Pancreas (tissue), 10 donors: ENCODE data around the gene CWC27. TPM values are rescaled to one million over a fixed set of nuclear protein-coding genes. Genes with fewer than 3 reads are reported as not detected.

ENCODE experiments used
- ATAC-seq, 4 donors: fragments of 200-7000 bp; cut with Tn5 transposase; one replicate each; pipeline versions ENCODE4 v1.8.0 to v1.9.1; 2020; ENCODE audit warnings: mild to moderate bottlenecking in 4 of 4, moderate library complexity in 4 of 4
- DNase-seq, 6 donors: peaks; one replicate each; pipeline ENCODE4 v3.0.0-alpha.2; 2020
- FAIRE-seq: peaks from 2 replicates; lab custom pipeline; 2012; peaks lifted over from hg19 to GRCh38; lab: Jason Lieb, UNC
- H3K27ac ChIP-seq, 4 donors: fragments of 200-600 bp; sonication (generic); 1 replicate in 3 of 4; 2 replicates in 1 of 4; pipeline versions ENCODE4 v1.5.0 to v1.8.0; 2020
- H3K27me3 ChIP-seq, 4 donors: fragments of 200-600 bp; one replicate each; pipeline ENCODE4 v1.8.0; 2021
- H3K36me3 ChIP-seq, 3 donors: fragments of 200-600 bp; sonication (generic) in 1 of 3; one replicate each; pipeline versions ENCODE4 v1.5.0 to v1.8.0; 2020 to 2021
- H3K4me1 ChIP-seq, 3 donors: fragments of 200-600 bp; one replicate each; pipeline ENCODE4 v1.8.0; 2021
- H3K4me3 ChIP-seq, 4 donors: fragments of 200-600 bp; sonication (generic) in 2 of 4; one replicate each; pipeline versions ENCODE4 v1.5.0 to v1.8.0; 2020 to 2021
- H3K9me3 ChIP-seq, 4 donors: fragments of 200-600 bp; one replicate each; pipeline ENCODE4 v1.8.0; 2021
- CTCF ChIP-seq, 4 donors: fragments of 200-600 bp; sonication (generic) in 3 of 4; IDR thresholded peaks; one replicate each; pipeline versions ENCODE4 v1.5.0 to v1.8.0; 2021; ENCODE audit warnings: antibody characterized with exemption in 4 of 4
- WGBS, 2 donors: extraction: QIAGEN DNeasy Blood & Tissue Kit; methylation state at CpG; one replicate each; pipeline ENCODE4 v1.1.7; 2013; 5-methylcytosine and 5-hydroxymethylcytosine counted together
- intact Hi-C, 3 donors: fragments of 100-400 bp; cut with DNase I; formaldehyde crosslinking; loops; one replicate each; pipeline versions ENCODE4 v1.11.1 to v1.14.2; 2022
- polyA plus RNA-seq, 2 donors: library from polyadenylated mRNA; stranded (reverse); fragments of 200-250 nt; gene quantifications; one replicate each; pipeline ENCODE4 v1.2.3, GENCODE V29; 2013
- total RNA-seq, 6 donors: library from RNA; stranded (reverse); fragmentation: NEBNext Ultra II Directional in 4 of 6; extraction: Animal tissue kit (Norgen Biotek cat#: 25700) in 4 of 6; gene quantifications; one replicate each; pipeline versions ENCODE4 v1.2.1 to v1.2.4, GENCODE V29; 2021 to 2023
- donor health status: healthy with polysubstance abuse.
- donor health status: DM: no; HTN: no; CAD: no; lungs with moderate emphysema.
- donor health status: DM: no; HTN: no; CAD: no.
- donor health status: control.
- donor health status: control.
- donor health status: Bipolar disorder and iron deficiency.
- donor health status: DM: yes; HTN: yes; CAD: no.
- donor health status: DM: no; HTN: no; CAD: no.
- donor health status: DM: no; HTN: no; CAD: no.
- donor health status: DM: yes; HTN: yes; CAD: no.

The CWC27 gene
- total and polyA plus RNA-seq, 8 donors: 3.7 to 13.3 (median 7.0) TPM

GRCh38 chr5:64838376-64838775 lies 69.6 kb downstream of the CWC27 start:
- no peak for TF ChIP-seq CTCF (IDR thresholded peaks at IDR 0.05)
- WGBS, 2 donors: 91 to 94% methylated on average over 1 of the region's 1 CpG
- Histone ChIP-seq H3K27me3 (no peaks in the 10 kb centered on the region), H3K4me1 (no peaks in the 10 kb centered on the region), H3K4me3 (no peak overlapping the region), H3K36me3 (peaks cover 0 to 7% (median 0%) of the 10 kb centered on the region in 3 donors), H3K9me3 (no peaks in the 10 kb centered on the region), H3K27ac (no peak overlapping the region)
- intact Hi-C loops: no loop called here
- no peak for ATAC-seq
- no peak for FAIRE-seq
- no peak for DNase-seq

GRCh38 chr5:64838803-64839202 lies 70.1 kb downstream of the CWC27 start:
- TF ChIP-seq CTCF (IDR thresholded peaks at IDR 0.05): no peak
- ATAC-seq: no peak
- no peak overlapping the region for H3K4me3 ChIP-seq
- peaks cover 0 to 7% (median 0%) of the 10 kb centered on the region in 3 donors for H3K36me3 ChIP-seq
- no peaks in the 10 kb centered on the region for H3K9me3 ChIP-seq
- no peak overlapping the region for H3K27ac ChIP-seq
- FAIRE-seq: no peak
- intact Hi-C loops: no loop called here
- DNase-seq: no peak
- no peaks in the 10 kb centered on the region for H3K27me3 ChIP-seq
- no peaks in the 10 kb centered on the region for H3K4me1 ChIP-seq

GRCh38 chr5:64839936-64840335 lies 71.2 kb downstream of the CWC27 start:
- WGBS, 2 donors: 89 to 94% methylated on average over 1 of the region's 1 CpG
- DNase-seq (no peak), ATAC-seq (no peak), FAIRE-seq (no peak)
- intact Hi-C loops: no loop called here
- Histone ChIP-seq H3K4me1 (no peaks in the 10 kb centered on the region), H3K27ac (no peak overlapping the region), H3K4me3 (no peak overlapping the region), H3K9me3 (no peaks in the 10 kb centered on the region), H3K27me3 (no peaks in the 10 kb centered on the region), H3K36me3 (peaks cover 0 to 7% (median 0%) of the 10 kb centered on the region in 3 donors)
- no peak for TF ChIP-seq CTCF (IDR thresholded peaks at IDR 0.05)

- FAIRE-seq: no peak
- no peaks in the 10 kb centered on the region for H3K9me3 ChIP-seq
- no peak for DNase-seq
- no peak for TF ChIP-seq CTCF (IDR thresholded peaks at IDR 0.05)
- H3K27me3 ChIP-seq: no peaks in the 10 kb centered on the region
- 96 to 99% methylated on average over 1 of the region's 1 CpG for WGBS, 2 donors
- no peak overlapping the region for H3K4me3 ChIP-seq
- H3K27ac ChIP-seq: no peak overlapping the region
- no peak for ATAC-seq
- peaks cover 0 to 7% (median 0%) of the 10 kb centered on the region in 3 donors for H3K36me3 ChIP-seq
- no peaks in the 10 kb centered on the region for H3K4me1 ChIP-seq
- intact Hi-C loops: no loop called here
Observed at GRCh38 chr5:64840958-64841357, 72.2 kb downstream of the CWC27 start.

- H3K27me3 ChIP-seq: no peaks in the 10 kb centered on the region
- WGBS, 2 donors: 91 to 97% methylated on average over 5 of the region's 5 CpGs
- no peaks in the 10 kb centered on the region for H3K4me1 ChIP-seq
- H3K9me3 ChIP-seq: no peaks in the 10 kb centered on the region
- no peak for DNase-seq
- H3K4me3 ChIP-seq: no peak overlapping the region
- TF ChIP-seq CTCF (IDR thresholded peaks at IDR 0.05): no peak
- no peaks in the 10 kb centered on the region for H3K36me3 ChIP-seq
- no peak overlapping the region for H3K27ac ChIP-seq
- no peak for ATAC-seq
- FAIRE-seq: no peak
- intact Hi-C loops: no loop called here
Observed at GRCh38 chr5:64853777-64854176, 85.0 kb downstream of the CWC27 start.
